SJSA1 (cell line): ENCODE results near the gene RUNX2. TPM values are rescaled to one million over a fixed set of nuclear protein-coding genes. Genes with fewer than 3 reads are reported as not detected.
A peak's percentile ranks its signal among the peaks of the same experiment; 100 is the strongest.

Source experiments
- DNase-seq, 2 experiments: peaks; one replicate each; pipeline ENCODE4 v3.0.0-alpha.2; 2015 to 2020; ENCODE audit warnings: low spot score in 2 of 2, low read depth in 1 of 2
- H3K27ac ChIP-seq: fragments of 250-450 bp; sonication (Bioruptor Pico); 2 replicates; pipeline ENCODE4 v1.5.1; 2020; ENCODE audit warnings: mild to moderate bottlenecking, moderate library complexity
- H3K27me3 ChIP-seq: fragments of 250-450 bp; sonication (Bioruptor Pico); replicated peaks from 2 replicates; pipeline ENCODE4 v1.5.1; 2020; ENCODE audit warnings: mild to moderate bottlenecking, moderate library complexity
- H3K36me3 ChIP-seq: fragments of 250-450 bp; sonication (Bioruptor Pico); 2 replicates; pipeline ENCODE4 v1.5.1; 2020; ENCODE audit warnings: mild to moderate bottlenecking
- H3K4me1 ChIP-seq: fragments of 250-450 bp; sonication (Bioruptor Pico); replicated peaks from 2 replicates; pipeline ENCODE4 v1.6.1; 2021; ENCODE audit warnings: mild to moderate bottlenecking
- H3K4me3 ChIP-seq: fragments of 250-450 bp; sonication (Bioruptor Pico); 2 replicates; pipeline ENCODE4 v1.5.1; 2020; ENCODE audit warnings: mild to moderate bottlenecking
- H3K9me3 ChIP-seq: fragments of 250-450 bp; sonication (Bioruptor Pico); replicated peaks from 2 replicates; pipeline ENCODE4 v1.5.1; 2020; ENCODE audit warnings: mild to moderate bottlenecking
- total RNA-seq: library from RNA; depleted of rRNA; stranded (reverse); fragments of >200 nt; shearing (Covaris generic); gene quantifications from 2 replicates; pipeline ENCODE4 v1.2.3, GENCODE V29; 2014

RUNX2 gene
- total RNA-seq, 1 experiment from 2014 or later = 10.3 TPM

DNA sequence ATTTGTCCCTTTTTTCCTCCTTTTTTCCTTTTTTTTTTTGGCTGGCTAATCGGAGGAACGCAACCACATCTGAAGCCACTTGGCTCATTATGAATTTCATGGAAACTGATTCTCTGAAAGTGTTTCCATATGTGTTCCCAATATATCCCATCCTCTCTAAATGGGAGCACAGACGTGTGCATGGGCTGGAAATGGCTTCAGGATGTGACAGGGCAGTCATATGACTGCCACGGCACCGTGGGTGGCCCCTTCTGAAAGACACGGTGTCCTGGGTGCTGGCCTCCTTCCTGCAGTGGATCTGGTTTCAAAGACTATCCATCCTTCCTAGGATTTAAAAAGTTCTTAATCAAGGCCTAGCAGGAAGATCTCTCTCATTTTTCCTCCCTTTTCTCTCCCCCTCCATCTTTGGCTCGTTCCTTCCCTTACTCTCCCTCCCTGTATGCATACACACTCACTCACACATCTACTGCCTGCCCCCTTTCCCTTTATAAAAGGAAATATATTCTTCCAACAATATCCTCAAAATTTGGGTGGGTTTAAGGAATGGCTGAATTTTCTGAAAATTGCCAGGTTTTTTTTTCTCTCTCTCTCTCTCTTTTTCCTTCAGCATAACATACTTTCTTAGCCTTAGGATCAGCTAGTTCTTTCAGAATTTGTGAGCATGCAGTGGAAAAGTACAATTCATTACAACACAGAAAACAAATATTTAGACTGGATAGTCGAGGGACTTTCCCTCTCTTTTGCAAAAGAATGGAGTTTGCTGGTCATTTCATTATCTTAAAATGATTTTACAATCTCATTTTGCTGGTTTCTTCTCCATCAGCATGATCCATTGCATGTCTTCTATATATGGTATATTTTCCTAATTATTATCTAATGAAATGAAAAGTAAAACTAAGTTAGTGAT, 210.8 kb downstream of the RUNX2 start:
- Histone ChIP-seq H3K36me3 (peaks cover 27% of the 10 kb centered on the region), H3K4me1 (peaks cover 43% of the 10 kb centered on the region), H3K9me3 (no peaks in the 10 kb centered on the region), H3K4me3 (no peak overlapping the region), H3K27ac (peak overlapping the region; percentile 75), H3K27me3 (no peaks in the 10 kb centered on the region)
- peak; percentile 87 to 90 for DNase-seq

DNA sequence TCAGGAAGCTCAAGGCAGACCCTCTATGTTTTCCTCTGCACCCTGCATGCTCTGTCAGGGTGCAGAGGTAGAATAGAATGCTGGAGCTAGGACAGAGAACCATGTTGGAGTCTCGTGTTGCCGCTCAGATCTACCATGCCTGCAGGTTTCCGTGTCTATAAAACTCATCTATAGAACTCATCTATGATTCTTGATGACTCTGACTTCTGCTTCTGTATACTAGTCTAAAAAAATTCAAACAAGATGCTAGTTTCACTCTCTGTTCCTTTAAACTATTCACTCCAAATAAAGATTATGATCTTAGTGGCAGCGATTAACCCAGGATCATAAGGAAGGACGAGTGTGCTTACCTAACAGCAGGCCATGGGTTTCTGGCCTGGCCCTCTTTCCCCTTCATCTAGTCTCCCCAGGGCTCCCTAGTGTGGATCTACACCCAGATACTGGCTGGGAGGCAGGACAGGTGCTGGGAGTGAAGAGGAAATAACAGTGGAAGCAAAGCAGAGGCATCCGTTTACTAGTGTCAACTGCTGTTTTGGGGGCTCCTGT, 212.3 kb downstream of the RUNX2 start:
- no peak overlapping the region for H3K4me3 ChIP-seq
- no peak for DNase-seq
- peaks cover 42% of the 10 kb centered on the region for H3K4me1 ChIP-seq
- H3K27me3 ChIP-seq = no peaks in the 10 kb centered on the region
- H3K9me3 ChIP-seq = no peaks in the 10 kb centered on the region
- H3K36me3 ChIP-seq = peaks cover 25% of the 10 kb centered on the region
- H3K27ac ChIP-seq = no peak overlapping the region

DNA sequence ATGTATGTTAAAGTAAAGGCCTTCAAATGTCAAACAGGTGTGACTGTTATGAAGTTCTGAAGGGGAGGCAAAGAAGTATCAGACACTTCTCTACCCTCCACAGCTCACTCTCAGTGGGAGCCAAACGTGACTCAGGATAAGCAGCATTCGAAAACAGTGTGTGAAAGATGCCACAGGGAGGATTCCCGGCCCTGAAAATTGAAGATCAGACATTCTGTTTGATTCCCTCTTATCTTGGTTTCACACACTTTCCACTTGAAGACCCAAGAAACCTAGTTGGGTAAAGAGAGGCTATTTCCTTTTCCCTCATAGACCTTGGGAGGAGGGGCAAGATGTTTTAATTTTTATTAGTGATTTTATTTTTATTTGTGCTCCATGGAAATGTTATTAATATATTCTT, 213.8 kb downstream of the RUNX2 start:
- Histone ChIP-seq H3K27me3 (no peaks in the 10 kb centered on the region), H3K4me1 (peaks cover 42% of the 10 kb centered on the region), H3K9me3 (no peaks in the 10 kb centered on the region), H3K27ac (no peak overlapping the region), H3K4me3 (no peak overlapping the region), H3K36me3 (peaks cover 27% of the 10 kb centered on the region)
- DNase-seq = no peak

DNA sequence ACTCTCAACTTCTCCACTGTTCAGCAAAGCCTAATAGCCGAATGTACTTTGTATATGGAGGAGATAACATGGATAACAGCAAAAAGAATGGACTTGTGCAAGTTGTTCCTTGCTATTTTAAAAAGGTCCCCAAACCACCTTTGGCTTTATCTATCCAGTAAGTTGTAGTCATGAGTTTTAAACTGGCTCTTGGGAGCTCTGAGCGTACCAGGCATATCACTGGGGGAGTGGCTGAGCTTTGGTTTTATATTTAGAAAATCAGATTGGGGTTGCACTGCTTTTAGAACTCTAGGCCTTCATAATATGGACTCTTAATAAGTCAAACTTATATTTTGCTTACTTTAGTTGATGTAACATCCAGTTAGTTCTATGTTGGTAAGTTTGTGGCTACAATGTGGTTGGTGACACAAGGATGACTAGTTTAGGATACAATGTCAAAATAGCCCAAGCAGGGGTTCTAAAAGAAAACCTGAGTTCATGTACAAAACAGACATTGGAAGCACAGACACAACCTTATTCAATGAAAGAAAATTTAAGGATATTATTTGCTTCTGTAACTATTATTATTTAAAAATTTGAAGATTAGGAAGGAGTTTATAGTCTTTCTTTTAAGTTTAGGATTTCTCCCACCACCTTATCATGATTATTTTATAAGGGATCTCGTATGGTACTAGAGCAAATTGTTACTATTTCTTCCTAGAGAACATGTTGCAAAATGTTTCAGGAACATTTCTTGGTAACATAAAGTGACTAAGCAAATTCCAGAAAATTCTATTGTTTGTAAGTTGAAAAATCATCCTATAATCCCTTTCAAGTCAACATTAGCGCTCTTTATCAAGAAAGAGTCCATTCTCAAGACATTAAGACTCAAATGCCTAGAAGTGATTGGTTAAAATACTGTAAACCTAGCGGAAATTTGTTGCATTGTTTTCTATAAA, 215.4 kb downstream of the RUNX2 start:
- DNase-seq = peak in 1 of 2 experiments; percentile 42
- Histone ChIP-seq H3K27ac (peak overlapping the region; percentile 22), H3K36me3 (peaks cover 34% of the 10 kb centered on the region), H3K4me1 (peaks cover 38% of the 10 kb centered on the region), H3K27me3 (no peaks in the 10 kb centered on the region), H3K4me3 (no peak overlapping the region), H3K9me3 (no peaks in the 10 kb centered on the region)

DNA sequence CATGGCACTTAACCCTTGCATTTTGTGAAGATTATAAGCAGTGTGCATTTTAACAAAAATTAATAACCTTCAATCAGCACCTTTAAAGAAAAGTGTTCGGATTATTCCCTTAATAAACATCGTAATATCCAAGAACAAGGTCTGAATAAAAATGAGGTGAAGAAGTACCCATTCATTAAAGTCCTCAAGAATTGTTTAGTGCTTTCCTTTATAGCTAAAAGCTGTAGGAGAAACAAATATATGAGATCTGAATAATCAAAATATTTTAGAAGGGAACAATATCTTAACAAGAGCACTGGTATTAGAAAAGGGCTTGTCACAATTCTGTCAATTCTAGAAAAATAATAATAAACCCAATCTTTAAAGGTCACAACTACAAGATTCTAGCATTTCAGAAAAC, 217.3 kb downstream of the RUNX2 start:
- DNase-seq = no peak
- Histone ChIP-seq H3K4me1 (peaks cover 44% of the 10 kb centered on the region), H3K27ac (no peak overlapping the region), H3K9me3 (no peaks in the 10 kb centered on the region), H3K27me3 (no peaks in the 10 kb centered on the region), H3K4me3 (no peak overlapping the region), H3K36me3 (peaks cover 34% of the 10 kb centered on the region)

DNA sequence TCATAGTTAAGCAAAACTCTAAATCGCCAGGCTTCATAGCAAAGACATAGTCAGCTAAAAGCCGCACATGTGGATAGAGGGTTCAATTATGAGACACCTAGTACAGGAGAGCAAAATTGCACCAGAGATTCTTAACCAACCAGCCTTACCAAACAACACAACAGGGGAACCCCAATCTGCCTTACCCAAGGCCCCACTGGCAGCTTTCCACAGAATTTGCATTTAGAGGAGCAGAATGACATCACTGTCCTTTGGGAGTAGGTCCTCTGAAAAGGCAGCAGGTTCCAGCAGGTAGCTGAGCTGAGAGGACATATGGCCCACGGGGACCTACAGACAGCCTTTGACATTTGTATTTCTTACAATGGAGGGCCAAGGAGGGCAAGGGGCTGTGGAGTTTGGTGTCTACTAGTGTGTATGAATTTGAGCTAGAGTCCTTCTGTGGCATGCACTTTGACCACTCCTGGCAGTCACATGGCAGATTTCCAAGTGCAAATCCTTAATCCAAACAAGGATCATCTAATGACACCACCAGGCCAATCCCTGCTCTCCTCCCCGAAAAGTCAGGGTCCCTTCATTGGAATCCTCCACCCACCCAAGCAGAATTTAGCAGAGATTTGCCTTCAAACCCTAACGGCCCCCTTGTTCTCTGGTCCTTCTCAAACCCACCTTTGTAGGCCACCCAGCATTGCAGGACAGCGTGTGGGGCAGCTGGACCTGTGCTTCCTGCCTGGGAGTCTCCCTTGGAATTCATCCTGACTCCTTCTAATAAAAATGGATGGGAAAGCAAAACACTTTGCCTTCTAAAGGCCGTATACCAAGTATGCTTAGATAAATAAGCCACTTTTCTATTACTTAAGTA, 220.8 kb downstream of the RUNX2 start:
- Histone ChIP-seq H3K27ac (peak overlapping the region; percentile 20), H3K36me3 (peaks cover 13% of the 10 kb centered on the region), H3K4me3 (no peak overlapping the region), H3K27me3 (no peaks in the 10 kb centered on the region), H3K4me1 (peaks cover 56% of the 10 kb centered on the region), H3K9me3 (no peaks in the 10 kb centered on the region)
- DNase-seq = peak; percentile 78 to 92

DNA sequence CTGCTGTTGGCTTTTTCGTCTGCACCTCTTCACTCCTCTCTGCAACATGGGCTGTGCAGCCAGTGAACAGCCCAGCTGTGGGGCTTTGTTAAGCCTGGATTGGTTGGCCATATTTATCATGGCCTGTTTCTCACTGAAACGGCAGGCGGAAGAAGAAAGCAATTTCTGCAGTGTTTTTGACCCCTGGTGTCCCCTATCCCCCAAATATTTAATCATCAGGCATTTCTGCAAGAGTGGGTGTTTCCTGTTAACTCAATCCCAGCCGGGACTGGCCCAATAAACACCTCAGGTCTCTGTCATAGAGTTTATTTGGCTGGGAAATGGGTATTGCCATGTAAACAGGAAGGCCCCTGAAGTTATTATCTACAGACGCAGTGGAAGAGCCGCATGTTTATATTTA, 224.4 kb downstream of the RUNX2 start:
- Histone ChIP-seq H3K36me3 (peaks cover under 1% of the 10 kb centered on the region; the same call in 1 of the 2 replicates), H3K9me3 (no peaks in the 10 kb centered on the region), H3K4me3 (no peak overlapping the region), H3K27ac (no peak overlapping the region), H3K27me3 (no peaks in the 10 kb centered on the region), H3K4me1 (peaks cover 79% of the 10 kb centered on the region)
- DNase-seq = peak in 1 of 2 experiments; percentile 24

DNA sequence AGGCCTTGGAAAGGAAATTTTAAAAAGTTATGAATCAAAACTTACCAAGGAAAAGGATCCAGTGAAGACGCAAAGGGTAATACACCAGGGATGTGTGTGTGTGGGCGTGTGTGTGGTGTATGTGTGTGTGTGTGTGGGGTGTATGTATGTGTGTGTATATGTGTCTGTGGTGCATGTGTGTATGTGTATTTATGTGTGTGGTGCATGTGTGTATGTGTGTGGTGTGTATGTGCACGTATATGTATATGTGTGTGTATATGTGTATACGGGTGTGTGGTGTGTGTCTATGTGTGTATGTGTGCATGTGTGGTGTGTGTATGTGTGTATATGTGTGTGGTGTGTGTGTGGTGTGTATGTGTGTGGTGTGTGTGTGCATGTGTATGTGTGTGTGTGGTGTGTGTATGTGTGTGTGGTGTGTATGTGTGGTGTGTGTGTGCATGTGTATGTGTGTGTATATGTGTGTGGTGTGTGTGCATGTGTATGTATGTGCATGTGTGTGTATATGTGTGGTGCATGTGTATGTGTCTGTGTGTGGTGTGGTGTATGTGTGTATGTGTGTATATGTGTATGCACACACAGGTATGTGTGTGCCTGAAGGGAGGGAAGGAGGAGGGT, 225.7 kb downstream of the RUNX2 start:
- Histone ChIP-seq H3K9me3 (no peaks in the 10 kb centered on the region), H3K4me1 (peaks cover 73% of the 10 kb centered on the region), H3K27ac (no peak overlapping the region), H3K36me3 (no peaks in the 10 kb centered on the region), H3K27me3 (no peaks in the 10 kb centered on the region), H3K4me3 (no peak overlapping the region)
- DNase-seq = no peak

DNA sequence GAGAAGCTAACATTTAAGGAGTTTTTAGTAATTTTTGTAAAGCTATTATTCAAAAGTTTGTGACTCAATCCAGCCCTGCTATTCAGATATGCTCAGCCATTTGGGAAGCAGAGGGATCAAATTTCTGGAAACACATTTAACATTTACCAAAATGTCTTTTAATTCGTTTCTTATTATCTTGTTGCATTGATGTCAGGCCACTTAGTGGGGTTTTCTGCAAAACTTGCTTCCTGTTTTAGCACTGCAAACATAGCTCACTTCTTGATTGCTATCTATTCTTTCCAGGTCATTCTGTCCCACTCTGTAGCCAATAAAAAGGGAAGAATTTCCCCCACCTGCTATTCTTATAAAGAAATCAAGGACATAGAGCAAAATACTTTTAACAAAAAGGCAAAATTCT, 226.5 kb downstream of the RUNX2 start:
- Histone ChIP-seq H3K27ac (no peak overlapping the region), H3K9me3 (no peaks in the 10 kb centered on the region), H3K36me3 (no peaks in the 10 kb centered on the region), H3K4me3 (no peak overlapping the region), H3K4me1 (peaks cover 65% of the 10 kb centered on the region), H3K27me3 (no peaks in the 10 kb centered on the region)
- no peak for DNase-seq

DNA sequence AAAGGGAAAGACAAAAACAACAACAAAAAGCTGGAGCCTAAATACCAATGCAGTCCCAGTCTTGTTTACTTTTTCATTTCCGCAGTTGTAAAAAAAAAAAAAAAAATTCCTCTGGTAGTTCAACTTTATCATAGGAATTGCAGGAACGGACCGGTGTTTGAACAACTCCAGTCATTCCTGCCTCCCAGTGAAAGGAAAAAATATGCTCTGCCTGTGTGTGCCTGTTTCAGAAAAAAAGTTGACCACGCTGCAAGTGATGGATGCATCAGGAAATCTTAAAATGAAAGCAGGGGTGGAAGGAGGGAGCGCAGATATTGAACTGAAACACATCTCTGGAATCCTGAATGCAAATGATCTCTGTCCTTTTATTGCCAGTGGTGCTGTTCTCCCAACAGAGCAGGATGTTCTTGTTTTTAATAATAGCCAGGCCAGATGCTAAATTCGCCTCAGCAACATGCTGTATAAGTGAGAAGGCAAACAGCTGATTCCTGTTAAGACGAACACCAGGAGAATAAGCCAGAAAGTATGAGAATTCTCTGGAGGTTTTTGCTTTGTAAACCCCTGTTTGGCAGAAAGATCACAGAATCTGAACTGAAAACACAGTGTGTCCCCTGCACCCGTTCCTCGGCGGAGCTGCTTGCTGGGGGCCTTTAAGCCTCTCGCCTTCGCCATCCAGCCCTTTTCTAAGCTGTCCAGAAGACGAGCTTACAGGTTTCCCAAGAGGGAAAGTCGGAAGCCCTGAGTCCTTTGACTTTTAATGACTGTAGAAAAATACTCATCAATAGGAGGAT, 228.0 kb downstream of the RUNX2 start:
- Histone ChIP-seq H3K4me1 (peaks cover 50% of the 10 kb centered on the region), H3K4me3 (peak overlapping the region; percentile 27), H3K27me3 (no peaks in the 10 kb centered on the region), H3K36me3 (no peaks in the 10 kb centered on the region), H3K27ac (peak overlapping the region; percentile 56), H3K9me3 (no peaks in the 10 kb centered on the region)
- peak in 1 of 2 experiments; percentile 77 for DNase-seq

DNA sequence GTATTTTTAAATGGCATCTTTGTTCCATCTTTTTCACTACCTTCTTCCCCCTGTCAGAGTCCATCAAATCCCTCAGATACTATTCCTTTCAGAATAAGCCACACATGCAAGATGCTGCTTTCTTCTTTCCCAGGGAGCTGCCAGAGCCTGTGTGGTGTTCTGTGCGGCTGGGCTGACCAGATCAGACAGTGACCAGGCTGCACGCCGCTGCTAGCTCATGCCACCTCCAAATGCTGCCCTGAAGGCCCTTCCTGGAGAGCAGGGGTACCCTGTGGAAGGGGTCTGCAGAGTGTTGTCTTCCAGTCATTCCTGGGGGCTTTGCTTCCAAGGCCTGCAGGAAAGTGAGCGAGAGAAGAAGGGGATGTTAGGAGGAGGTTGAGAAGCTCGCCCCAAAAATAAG, 228.7 kb downstream of the RUNX2 start:
- Histone ChIP-seq H3K27ac (peak overlapping the region; percentile 56; the same call in 1 of the 2 replicates), H3K36me3 (no peaks in the 10 kb centered on the region), H3K9me3 (no peaks in the 10 kb centered on the region), H3K4me1 (peaks cover 44% of the 10 kb centered on the region), H3K27me3 (no peaks in the 10 kb centered on the region), H3K4me3 (no peak overlapping the region)
- DNase-seq = no peak

DNA sequence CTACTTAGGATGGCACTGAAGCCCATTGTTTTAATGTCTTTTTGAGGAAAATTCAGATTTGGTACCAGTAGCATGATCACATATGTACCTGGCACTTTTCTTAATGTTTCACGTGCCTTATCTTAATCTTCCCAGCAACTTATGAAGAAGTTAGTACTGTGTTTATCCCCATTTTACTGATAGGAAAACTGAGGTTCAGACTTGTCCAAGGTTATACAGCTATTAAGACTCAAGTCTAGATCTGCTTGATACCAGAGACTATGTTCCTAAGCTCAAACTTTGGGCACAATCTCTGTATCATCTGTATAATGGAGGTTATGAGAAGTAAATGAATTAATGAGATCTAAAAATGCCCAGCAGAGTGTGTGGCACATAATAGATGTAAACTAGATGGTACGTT, 229.3 kb downstream of the RUNX2 start:
- Histone ChIP-seq H3K4me3 (no peak overlapping the region), H3K36me3 (no peaks in the 10 kb centered on the region), H3K27ac (no peak overlapping the region), H3K27me3 (no peaks in the 10 kb centered on the region), H3K9me3 (no peaks in the 10 kb centered on the region), H3K4me1 (peaks cover 38% of the 10 kb centered on the region)
- DNase-seq = no peak
